Endodermal cell (in vitro differentiated cells): ENCODE measurements around the gene SPAST. TPM values are rescaled to one million over a fixed set of nuclear protein-coding genes. Genes with fewer than 3 reads are reported as not detected.
A peak's percentile ranks its signal among the peaks of the same experiment; 100 is the strongest.
"Not testable (repeated sequence)": the region's sequence is repeated elsewhere in the genome, so short reads cannot be mapped to it uniquely, and the experiment has no call there.

Experiments used
- DNase-seq: peaks from one replicate; pipeline ENCODE4 v3.0.0-alpha.2; 2017
- H3K27ac ChIP-seq: 2 replicates; pipeline ENCODE4 v1.5.1; 2013; ENCODE audit warnings: mild to moderate bottlenecking, low read depth, low read length, moderate library complexity
- H3K27me3 ChIP-seq: 2 replicates; pipeline ENCODE4 v1.6.1; 2013; ENCODE audit warnings: mild to moderate bottlenecking, low read length, moderate library complexity; ENCODE audit not compliant: insufficient read depth, control insufficient read depth, poor library complexity, severe bottlenecking
- H3K36me3 ChIP-seq: 2 replicates; pipeline ENCODE4 v1.7.0; 2013; ENCODE audit warnings: mild to moderate bottlenecking, low read length, moderate library complexity; ENCODE audit not compliant: control insufficient read depth, insufficient read depth
- H3K4me1 ChIP-seq: one replicate; pipeline ENCODE4 v1.7.0; 2013; ENCODE audit warnings: low read length; ENCODE audit not compliant: control insufficient read depth, insufficient read depth
- H3K4me3 ChIP-seq: 2 replicates; pipeline ENCODE4 v1.5.1; 2013; ENCODE audit warnings: mild to moderate bottlenecking, low read length, moderate library complexity
- H3K9ac ChIP-seq: 2 replicates; pipeline ENCODE4 v1.6.1; 2013; ENCODE audit warnings: mild to moderate bottlenecking, low read length, moderate library complexity; ENCODE audit not compliant: poor library complexity, severe bottlenecking; ENCODE audit errors: extremely low read depth
- H3K9me3 ChIP-seq: 2 replicates; pipeline ENCODE4 v1.6.1; 2013; ENCODE audit warnings: mild to moderate bottlenecking, low read length, moderate library complexity; ENCODE audit not compliant: control insufficient read depth
- H3K27ac Mint-ChIP-seq: 2 replicates; pipeline ENCODE4 v1.8.0; 2020; ENCODE audit warnings: mixed read lengths
- H3K27me3 Mint-ChIP-seq: 2 replicates; pipeline ENCODE4 v1.8.0; 2021; ENCODE audit warnings: mild to moderate bottlenecking, mixed read lengths; ENCODE audit not compliant: insufficient read depth
- H3K36me3 Mint-ChIP-seq: 2 replicates; pipeline ENCODE4 v1.8.0; 2020; ENCODE audit warnings: low read depth, mixed read lengths
- H3K4me1 Mint-ChIP-seq: 2 replicates; pipeline ENCODE4 v1.8.0; 2020; ENCODE audit warnings: mixed read lengths
- H3K4me3 Mint-ChIP-seq: 2 replicates; pipeline ENCODE4 v1.8.0; 2020; ENCODE audit warnings: mild to moderate bottlenecking, moderate library complexity, mixed read lengths
- H3K9me3 Mint-ChIP-seq: 2 replicates; pipeline ENCODE4 v1.8.0; 2020; ENCODE audit warnings: mild to moderate bottlenecking, mixed read lengths
- WGBS, 2 experiments: methylation state at CpG; one replicate each; pipeline versions ENCODE4 v1.1.5 to v1.1.7; 2013; ENCODE audit warnings: missing lambda C conversion rate in 2 of 2, mixed read lengths in 1 of 2; ENCODE audit not compliant: insufficient coverage in 1 of 2, insufficient read length in 1 of 2; 5-methylcytosine and 5-hydroxymethylcytosine counted together
- total RNA-seq, 2 donors: library from RNA; stranded (reverse); fragmentation: NEBNext Ultra II Directional in 1 of 2; extraction: Animal tissue kit (Norgen Biotek cat#: 25700) in 1 of 2; gene quantifications; 2 replicates in 1 of 2; 3 replicates in 1 of 2; pipeline ENCODE4 v1.2.1, GENCODE V29; 2021
- TF ChIP-seq, protein P1 (sequence below): fragments of 200-600 bp; sonication (generic); conservative IDR thresholded peaks from 2 replicates; pipeline ENCODE4 v1.5.0; 2021; ENCODE audit warnings: antibody characterized with exemption, mild to moderate bottlenecking

The SPAST gene
- total RNA-seq, 2 donors from 2014 or later = 25.7 to 34.6 TPM

- no peaks in the 10 kb centered on the region for H3K27me3 ChIP-seq
- no peak overlapping the region for H3K4me3 Mint-ChIP-seq
- no peaks in the 10 kb centered on the region for H3K36me3 Mint-ChIP-seq
- no peaks in the 10 kb centered on the region for H3K36me3 ChIP-seq
- no peaks in the 10 kb centered on the region for H3K27me3 Mint-ChIP-seq
- no peak overlapping the region for H3K27ac ChIP-seq
- no peaks in the 10 kb centered on the region for H3K9me3 Mint-ChIP-seq
- no peak overlapping the region for H3K4me3 ChIP-seq
- peaks cover under 1% of the 10 kb centered on the region for H3K4me1 Mint-ChIP-seq
- TF ChIP-seq, protein P1, sequence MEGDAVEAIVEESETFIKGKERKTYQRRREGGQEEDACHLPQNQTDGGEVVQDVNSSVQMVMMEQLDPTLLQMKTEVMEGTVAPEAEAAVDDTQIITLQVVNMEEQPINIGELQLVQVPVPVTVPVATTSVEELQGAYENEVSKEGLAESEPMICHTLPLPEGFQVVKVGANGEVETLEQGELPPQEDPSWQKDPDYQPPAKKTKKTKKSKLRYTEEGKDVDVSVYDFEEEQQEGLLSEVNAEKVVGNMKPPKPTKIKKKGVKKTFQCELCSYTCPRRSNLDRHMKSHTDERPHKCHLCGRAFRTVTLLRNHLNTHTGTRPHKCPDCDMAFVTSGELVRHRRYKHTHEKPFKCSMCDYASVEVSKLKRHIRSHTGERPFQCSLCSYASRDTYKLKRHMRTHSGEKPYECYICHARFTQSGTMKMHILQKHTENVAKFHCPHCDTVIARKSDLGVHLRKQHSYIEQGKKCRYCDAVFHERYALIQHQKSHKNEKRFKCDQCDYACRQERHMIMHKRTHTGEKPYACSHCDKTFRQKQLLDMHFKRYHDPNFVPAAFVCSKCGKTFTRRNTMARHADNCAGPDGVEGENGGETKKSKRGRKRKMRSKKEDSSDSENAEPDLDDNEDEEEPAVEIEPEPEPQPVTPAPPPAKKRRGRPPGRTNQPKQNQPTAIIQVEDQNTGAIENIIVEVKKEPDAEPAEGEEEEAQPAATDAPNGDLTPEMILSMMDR = no peak
- H3K4me1 ChIP-seq = no peaks in the 10 kb centered on the region
- no peak overlapping the region for H3K9ac ChIP-seq
- H3K27ac Mint-ChIP-seq = no peak overlapping the region
- DNase-seq = no peak
- 88 to 100% methylated on average over 1 to 2 of the region's 2 CpGs for WGBS, 2 experiments
- H3K9me3 ChIP-seq = no peaks in the 10 kb centered on the region
These were observed 97.9 kb downstream of the SPAST start for GRCh38 chr2:32161296-32161695.

GRCh38 chr2:32164254-32164653 lies 100.9 kb downstream of the SPAST start:
- not testable (repeated sequence) for H3K9ac ChIP-seq, H3K4me1 Mint-ChIP-seq, H3K27ac ChIP-seq, H3K9me3 ChIP-seq, DNase-seq, H3K27me3 Mint-ChIP-seq, H3K27me3 ChIP-seq, H3K9me3 Mint-ChIP-seq, H3K36me3 Mint-ChIP-seq, H3K4me1 ChIP-seq, H3K27ac Mint-ChIP-seq, H3K36me3 ChIP-seq
- peak overlapping the region; percentile 93 for H3K4me3 Mint-ChIP-seq
- peak overlapping the region; percentile 99 for H3K4me3 ChIP-seq
- 84 to 94% methylated on average over 6 to 9 of the region's 10 CpGs for WGBS, 2 experiments

- 5 to 7% methylated on average over 11 to 13 of the region's 13 CpGs for WGBS, 2 experiments
- Histone ChIP-seq H3K4me3 (peak overlapping the region; percentile 99), H3K9ac (peak overlapping the region; percentile 80)
- H3K9me3 ChIP-seq, DNase-seq, H3K4me1 Mint-ChIP-seq, H3K27ac ChIP-seq, H3K36me3 ChIP-seq, H3K27me3 ChIP-seq, H3K27me3 Mint-ChIP-seq, H3K4me1 ChIP-seq, H3K36me3 Mint-ChIP-seq, H3K9me3 Mint-ChIP-seq: not testable (repeated sequence)
- Mint-ChIP-seq H3K4me3 (peak overlapping the region; percentile 93), H3K27ac (peak overlapping the region; percentile 98)
These were observed 101.6 kb downstream of the SPAST start for GRCh38 chr2:32165027-32165347.

DNA sequence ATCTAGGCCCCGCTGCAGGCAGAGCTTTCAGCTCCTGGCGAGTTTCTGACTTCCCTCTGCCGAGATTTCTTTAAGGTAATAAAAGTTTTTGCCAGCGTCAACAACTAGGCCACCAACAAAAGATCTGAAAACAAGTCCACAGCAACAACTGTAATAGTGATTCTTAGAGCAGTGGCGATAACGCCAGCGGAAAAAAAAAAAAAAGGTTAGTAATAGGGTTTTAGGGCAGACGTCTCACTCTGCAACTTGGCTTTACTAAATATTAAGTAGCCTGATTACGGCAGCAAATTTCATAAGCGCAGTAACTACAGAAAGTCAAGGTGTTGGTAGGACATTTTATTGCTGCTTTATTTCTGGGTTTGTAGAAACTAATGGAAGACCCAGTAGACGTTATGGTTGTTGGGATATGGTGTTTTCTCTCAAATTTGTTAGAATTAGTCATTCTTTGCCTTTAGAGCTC lies 102.8 kb downstream of the SPAST start:
- Mint-ChIP-seq H3K4me3 (peak overlapping the region; percentile 93), H3K27ac (peak overlapping the region; percentile 98), H3K36me3 (no peaks in the 10 kb centered on the region), H3K27me3 (no peaks in the 10 kb centered on the region), H3K9me3 (no peaks in the 10 kb centered on the region), H3K4me1 (peaks cover 7% of the 10 kb centered on the region)
- no peaks in the 10 kb centered on the region for H3K4me1 ChIP-seq
- H3K27ac ChIP-seq = no peak overlapping the region
- H3K4me3 ChIP-seq = peak overlapping the region; percentile 99
- H3K27me3 ChIP-seq = no peaks in the 10 kb centered on the region
- H3K9ac ChIP-seq = peak overlapping the region; percentile 80
- WGBS, 2 experiments = 5 to 8% methylated on average over 7 to 11 of the region's 11 CpGs
- H3K36me3 ChIP-seq = peaks cover 2% of the 10 kb centered on the region
- DNase-seq = no peak
- no peaks in the 10 kb centered on the region for H3K9me3 ChIP-seq
- TF ChIP-seq, protein P1 = no peak
